HCT116 (cell line): ENCODE results near the gene TUBD1. TPM values are rescaled to one million over a fixed set of nuclear protein-coding genes. Genes with fewer than 3 reads are reported as not detected.

Experiments
- ATAC-seq: fragments of 200-7000 bp; cut with Tn5 transposase; 2 replicates; pipeline ENCODE4 v1.9.1; 2020; ENCODE audit warnings: mild to moderate bottlenecking, moderate library complexity
- BruUV-seq: library from RNA; stranded (reverse); fragments of 400-500 nt; replicated peaks from 2 replicates; lab custom pipeline; 2021; lab: Mats Ljungman, UMichigan
- CTCF ChIA-PET: fragments of 300-600 bp; sonication (Branson Sonifier 250); formaldehyde crosslinking; loops from one replicate; lab custom pipeline; 2021; ENCODE audit warnings: antibody characterized with exemption; lab: Charles Lee
- POLR2A ChIA-PET: fragments of 300-600, 350-600 bp; sonication (Branson Sonifier 250); formaldehyde crosslinking; loops from one replicate; lab custom pipeline; 2021; ENCODE audit warnings: antibody characterized with exemption; lab: Charles Lee
- RAD21 ChIA-PET, 2 experiments: fragments of 300-600 bp; sonication (Branson Sonifier 250); formaldehyde crosslinking; loops; one replicate each; lab custom pipeline; 2023; ENCODE audit warnings: low total read pairs in 2 of 2; ENCODE audit not compliant: uncharacterized antibody in 2 of 2, unreplicated experiment in 2 of 2, low non-redundant PET in 1 of 2; lab: Charles Lee
- DNase-seq: peaks from one replicate; pipeline ENCODE4 v3.0.0-alpha.2; 2010; ENCODE audit warnings: low read depth, low spot score
- H2AFZ ChIP-seq: fragments of 200-600 bp; shearing (Covaris generic), sonication (generic); 2 replicates; pipeline ENCODE4 v1.6.1; 2017; ENCODE audit warnings: low read depth, mixed run types, mixed read lengths, antibody characterized with exemption, low read length; ENCODE audit not compliant: poor library complexity, severe bottlenecking
- H3K27ac ChIP-seq: 2 replicates; pipeline ENCODE4 v1.5.1; 2012; ENCODE audit warnings: low read depth, low read length
- H3K27me3 ChIP-seq: fragments of 200-600 bp; sonication (generic); 2 replicates; pipeline ENCODE4 v1.6.1; 2016; ENCODE audit warnings: mixed run types, low read length, mixed read lengths; ENCODE audit not compliant: insufficient read depth
- H3K36me3 ChIP-seq, 2 experiments: fragments of 200-500 bp in 1 of 2; fragments of 200-600 bp in 1 of 2; sonication (Bioruptor generic) in 1 of 2; sonication (generic) in 1 of 2; 2 replicates each; pipeline versions ENCODE4 v1.5.1 to v1.6.1; 2014 to 2016; ENCODE audit warnings: low read length in 2 of 2, inconsistent platforms in 1 of 2, mixed read lengths in 1 of 2, mixed run types in 1 of 2; ENCODE audit not compliant: insufficient read depth in 2 of 2, control insufficient read depth in 1 of 2
- H3K4me1 ChIP-seq, 2 experiments: fragments of 200-600 bp in 1 of 2; sonication (generic) in 1 of 2; 2 replicates each; pipeline versions ENCODE4 v1.5.1 to v1.6.1; 2012 to 2017; ENCODE audit warnings: low read length in 2 of 2, inconsistent platforms in 1 of 2, mild to moderate bottlenecking in 1 of 2, mixed read lengths in 1 of 2, mixed run types in 1 of 2, moderate library complexity in 1 of 2; ENCODE audit not compliant: insufficient read depth in 2 of 2, control insufficient read depth in 1 of 2
- H3K4me2 ChIP-seq: fragments of 200-600 bp; sonication (generic); 2 replicates; pipeline ENCODE4 v1.6.1; 2017; ENCODE audit warnings: mixed run types, low read length, mixed read lengths
- H3K4me3 ChIP-seq, 2 experiments: fragments of 200-600 bp in 1 of 2; sonication (generic) in 1 of 2; replicated peaks in 1 of 2; 2 replicates each; pipeline ENCODE4 v1.5.1; 2011 to 2016; ENCODE audit warnings: low read length in 2 of 2, control low read depth in 1 of 2, low read depth in 1 of 2, mild to moderate bottlenecking in 1 of 2, mixed read lengths in 1 of 2, mixed run types in 1 of 2
- H3K79me2 ChIP-seq: fragments of 200-600 bp; sonication (generic); 2 replicates; pipeline ENCODE4 v1.6.1; 2017; ENCODE audit warnings: mild to moderate bottlenecking, mixed run types, low read length, moderate library complexity, mixed read lengths; ENCODE audit not compliant: insufficient read depth
- H3K9ac ChIP-seq: fragments of 200-600 bp; sonication (generic); 2 replicates; pipeline ENCODE4 v1.6.1; 2016; ENCODE audit warnings: low read length, mixed read lengths
- H3K9me2 ChIP-seq: fragments of 200-600 bp; sonication (generic), shearing (Covaris generic); 2 replicates; pipeline ENCODE4 v1.6.1; 2017; ENCODE audit warnings: mixed run types, mild to moderate bottlenecking, moderate library complexity; ENCODE audit not compliant: insufficient read depth
- H3K9me3 ChIP-seq, 2 experiments: fragments of 200-500 bp in 1 of 2; fragments of 200-600 bp in 1 of 2; sonication (Bioruptor generic) in 1 of 2; sonication (generic) in 1 of 2; 2 replicates each; pipeline ENCODE4 v1.6.1; 2014 to 2017; ENCODE audit warnings: low read length in 2 of 2, mixed read lengths in 2 of 2, inconsistent platforms in 1 of 2, low read depth in 1 of 2, mild to moderate bottlenecking in 1 of 2, mixed run types in 1 of 2, moderate library complexity in 1 of 2; ENCODE audit not compliant: control insufficient read depth in 1 of 2, insufficient read depth in 1 of 2
- H4K20me1 ChIP-seq: fragments of 200-600 bp; sonication (generic), shearing (Covaris generic); 2 replicates; pipeline ENCODE4 v1.6.1; 2017; ENCODE audit warnings: mixed run types, mild to moderate bottlenecking, moderate library complexity; ENCODE audit not compliant: insufficient read depth
- CEBPB ChIP-seq: IDR thresholded peaks from 2 replicates; pipeline ENCODE4 v1.6.1; 2012; ENCODE audit warnings: low read depth
- EGR1 ChIP-seq: IDR thresholded peaks from 2 replicates; pipeline ENCODE4 v1.6.1; 2012; ENCODE audit warnings: low read depth
- ELF1 ChIP-seq: IDR thresholded peaks from 2 replicates; pipeline ENCODE4 v1.6.1; 2012; ENCODE audit warnings: low read depth, borderline replicate concordance
- EZH2 ChIP-seq: fragments of 200-600 bp; sonication (generic); IDR thresholded peaks from 2 replicates; pipeline ENCODE4 v1.6.1; 2017; ENCODE audit warnings: antibody characterized with exemption, mixed run types
- EZH2phosphoT487 ChIP-seq: fragments of 200-600 bp; IDR thresholded peaks from 2 replicates; pipeline ENCODE4 v1.6.1; 2018; ENCODE audit warnings: antibody characterized with exemption, borderline replicate concordance
- FOSL1 ChIP-seq: IDR thresholded peaks from 2 replicates; pipeline ENCODE4 v1.6.1; 2012; ENCODE audit warnings: low read depth
- MAX ChIP-seq: IDR thresholded peaks from 2 replicates; pipeline ENCODE4 v1.6.1; 2012
- POLR2A ChIP-seq: IDR thresholded peaks from 2 replicates; pipeline ENCODE4 v1.7.0; 2011; ENCODE audit warnings: borderline replicate concordance; ENCODE audit not compliant: insufficient read depth, insufficient read length; ENCODE audit errors: extremely low read depth
- POLR2AphosphoS5 ChIP-seq: IDR thresholded peaks from 2 replicates; pipeline ENCODE4 v1.6.1; 2011; ENCODE audit warnings: mild to moderate bottlenecking, low read depth, low read length, moderate library complexity
- RAD21 ChIP-seq: IDR thresholded peaks from 2 replicates; pipeline ENCODE4 v1.6.1; 2012; ENCODE audit warnings: low read depth, mild to moderate bottlenecking
- REST ChIP-seq: IDR thresholded peaks from 2 replicates; pipeline ENCODE4 v1.6.1; 2012; ENCODE audit warnings: low read depth
- SIN3A ChIP-seq: IDR thresholded peaks from 2 replicates; pipeline ENCODE4 v1.6.1; 2012; ENCODE audit warnings: low read depth
- SP1 ChIP-seq: IDR thresholded peaks from 2 replicates; pipeline ENCODE4 v1.6.1; 2012; ENCODE audit warnings: low read depth
- TCF7L2 ChIP-seq: IDR thresholded peaks from 2 replicates; pipeline ENCODE4 v1.7.0; 2011; ENCODE audit warnings: borderline replicate concordance, inconsistent platforms; ENCODE audit not compliant: insufficient read depth, insufficient read length; ENCODE audit errors: extremely low read depth
- YY1 ChIP-seq: IDR thresholded peaks from 2 replicates; pipeline ENCODE4 v1.6.1; 2011; ENCODE audit warnings: low read length, low read depth, moderate library complexity, mild to moderate bottlenecking; ENCODE audit not compliant: insufficient replicate concordance; ENCODE audit errors: extremely low read depth
- ZFX ChIP-seq: fragments of 450-650 bp; IDR thresholded peaks from 2 replicates; pipeline ENCODE4 v1.6.1; 2017
- ZNF274 ChIP-seq: fragments of 200-500 bp; sonication (Bioruptor generic); IDR thresholded peaks from 2 replicates; pipeline ENCODE4 v1.6.1; 2014; ENCODE audit warnings: mild to moderate bottlenecking, low read depth, low read length, inconsistent platforms
- intact Hi-C: fragments of 100-400 bp; cut with micrococcal nuclease; formaldehyde crosslinking; loops from 2 replicates; pipeline ENCODE4 v1.10.0; 2022
- total RNA-seq: library from RNA; stranded (reverse); gene quantifications from one replicate; pipeline ENCODE4 v1.2.1, GENCODE V29; 2021; ENCODE audit not compliant: unreplicated experiment
- TF ChIP-seq, protein P1 (sequence below): IDR thresholded peaks from 2 replicates; pipeline ENCODE4 v1.6.1; 2012
- TF ChIP-seq, protein P2 (sequence below), 3 experiments: fragments of 200-600 bp in 1 of 3; sonication (generic) in 1 of 3; IDR thresholded peaks in 2 of 3; conservative IDR thresholded peaks in 1 of 3; 2 replicates each; pipeline ENCODE4 v1.5.1; 2012 to 2017; ENCODE audit warnings: low read depth in 2 of 3, low read length in 2 of 3, antibody characterized with exemption in 1 of 3, borderline replicate concordance in 1 of 3, control low read depth in 1 of 3, mild to moderate bottlenecking in 1 of 3, mixed read lengths in 1 of 3, mixed run types in 1 of 3, moderate library complexity in 1 of 3; ENCODE audit not compliant: insufficient read depth in 1 of 3
- TF ChIP-seq, protein P3 (sequence below): IDR thresholded peaks from 2 replicates; pipeline ENCODE4 v1.6.1; 2011; ENCODE audit warnings: mild to moderate bottlenecking, low read length, moderate library complexity; ENCODE audit not compliant: insufficient replicate concordance; ENCODE audit errors: extremely low read depth

The TUBD1 gene
- total RNA-seq, 1 experiment from 2014 or later = 13.0 TPM

- Histone ChIP-seq H3K9me2 (no peaks in the 10 kb centered on the region), H3K4me1 (no peaks in the 10 kb centered on the region), H3K9me3 (no peaks in the 10 kb centered on the region), H4K20me1 (no peaks in the 10 kb centered on the region), H3K9ac (no peak overlapping the region), H3K79me2 (no peaks in the 10 kb centered on the region), H3K27me3 (no peaks in the 10 kb centered on the region), H3K27ac (no peak overlapping the region), H3K36me3 (peaks cover 16 to 31% of the 10 kb centered on the region in 2 experiments; a peak in 3 of 4 replicates)
- POLR2A ChIA-PET = interaction anchor here (0.7 kb wide), 1 partner anchor 195 kb away, joined by 4 read pairs; no protein-coding TSS in a partner anchor
- no peak for ATAC-seq
- TF ChIP-seq EZH2phosphoT487 (no peak), EGR1 (no peak), ZFX (no peak), FOSL1 (no peak), TCF7L2 (no peak), POLR2A (no peak), MAX (no peak), YY1 (no peak), CEBPB (no peak), EZH2 (no peak), RAD21 (no peak), POLR2AphosphoS5 (no peak), SIN3A (no peak), ZNF274 (no peak), ELF1 (no peak), SP1 (no peak), REST (no peak)
- TF ChIP-seq, protein P1, sequence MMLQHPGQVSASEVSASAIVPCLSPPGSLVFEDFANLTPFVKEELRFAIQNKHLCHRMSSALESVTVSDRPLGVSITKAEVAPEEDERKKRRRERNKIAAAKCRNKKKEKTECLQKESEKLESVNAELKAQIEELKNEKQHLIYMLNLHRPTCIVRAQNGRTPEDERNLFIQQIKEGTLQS = no peak
- TF ChIP-seq, protein P2, sequence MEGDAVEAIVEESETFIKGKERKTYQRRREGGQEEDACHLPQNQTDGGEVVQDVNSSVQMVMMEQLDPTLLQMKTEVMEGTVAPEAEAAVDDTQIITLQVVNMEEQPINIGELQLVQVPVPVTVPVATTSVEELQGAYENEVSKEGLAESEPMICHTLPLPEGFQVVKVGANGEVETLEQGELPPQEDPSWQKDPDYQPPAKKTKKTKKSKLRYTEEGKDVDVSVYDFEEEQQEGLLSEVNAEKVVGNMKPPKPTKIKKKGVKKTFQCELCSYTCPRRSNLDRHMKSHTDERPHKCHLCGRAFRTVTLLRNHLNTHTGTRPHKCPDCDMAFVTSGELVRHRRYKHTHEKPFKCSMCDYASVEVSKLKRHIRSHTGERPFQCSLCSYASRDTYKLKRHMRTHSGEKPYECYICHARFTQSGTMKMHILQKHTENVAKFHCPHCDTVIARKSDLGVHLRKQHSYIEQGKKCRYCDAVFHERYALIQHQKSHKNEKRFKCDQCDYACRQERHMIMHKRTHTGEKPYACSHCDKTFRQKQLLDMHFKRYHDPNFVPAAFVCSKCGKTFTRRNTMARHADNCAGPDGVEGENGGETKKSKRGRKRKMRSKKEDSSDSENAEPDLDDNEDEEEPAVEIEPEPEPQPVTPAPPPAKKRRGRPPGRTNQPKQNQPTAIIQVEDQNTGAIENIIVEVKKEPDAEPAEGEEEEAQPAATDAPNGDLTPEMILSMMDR (IDR thresholded peaks at IDR 0.05 in 2 of 3, conservative IDR thresholded peaks at IDR 0.05 in 1 of 3; ENCODE audit: borderline replicate concordance in 1 of 3, insufficient read depth in 1 of 3, low read depth in 2 of 3, low read length in 2 of 3) = no peak
- TF ChIP-seq, protein P3, sequence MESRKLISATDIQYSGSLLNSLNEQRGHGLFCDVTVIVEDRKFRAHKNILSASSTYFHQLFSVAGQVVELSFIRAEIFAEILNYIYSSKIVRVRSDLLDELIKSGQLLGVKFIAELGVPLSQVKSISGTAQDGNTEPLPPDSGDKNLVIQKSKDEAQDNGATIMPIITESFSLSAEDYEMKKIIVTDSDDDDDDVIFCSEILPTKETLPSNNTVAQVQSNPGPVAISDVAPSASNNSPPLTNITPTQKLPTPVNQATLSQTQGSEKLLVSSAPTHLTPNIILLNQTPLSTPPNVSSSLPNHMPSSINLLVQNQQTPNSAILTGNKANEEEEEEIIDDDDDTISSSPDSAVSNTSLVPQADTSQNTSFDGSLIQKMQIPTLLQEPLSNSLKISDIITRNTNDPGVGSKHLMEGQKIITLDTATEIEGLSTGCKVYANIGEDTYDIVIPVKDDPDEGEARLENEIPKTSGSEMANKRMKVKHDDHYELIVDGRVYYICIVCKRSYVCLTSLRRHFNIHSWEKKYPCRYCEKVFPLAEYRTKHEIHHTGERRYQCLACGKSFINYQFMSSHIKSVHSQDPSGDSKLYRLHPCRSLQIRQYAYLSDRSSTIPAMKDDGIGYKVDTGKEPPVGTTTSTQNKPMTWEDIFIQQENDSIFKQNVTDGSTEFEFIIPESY = no peak
- TF ChIP-seq, all 23 proteins: peak for 0
- ChIA-PET CTCF (no interaction called here), RAD21 (no interaction called here)
- intact Hi-C loops = no loop called here
- Histone ChIP-seq H3K4me2 (no peak overlapping the region), H2AFZ (no peak overlapping the region), H3K4me3 (no peak overlapping the region)
- no peak for DNase-seq
- no TSS peak for BruUV-seq
These were observed 14.1 kb downstream of the TUBD1 start for GRCh38 chr17:59878624-59879023.
